Kidney capillary endothelial cell (primary cell): Measurements from ENCODE around the gene RPL7A.

Experiments
- DNase-seq: peaks from one replicate; pipeline ENCODE4 v3.0.0-alpha.2; 2018; ENCODE audit warnings: low spot score

Gene RPL7A

DNA sequence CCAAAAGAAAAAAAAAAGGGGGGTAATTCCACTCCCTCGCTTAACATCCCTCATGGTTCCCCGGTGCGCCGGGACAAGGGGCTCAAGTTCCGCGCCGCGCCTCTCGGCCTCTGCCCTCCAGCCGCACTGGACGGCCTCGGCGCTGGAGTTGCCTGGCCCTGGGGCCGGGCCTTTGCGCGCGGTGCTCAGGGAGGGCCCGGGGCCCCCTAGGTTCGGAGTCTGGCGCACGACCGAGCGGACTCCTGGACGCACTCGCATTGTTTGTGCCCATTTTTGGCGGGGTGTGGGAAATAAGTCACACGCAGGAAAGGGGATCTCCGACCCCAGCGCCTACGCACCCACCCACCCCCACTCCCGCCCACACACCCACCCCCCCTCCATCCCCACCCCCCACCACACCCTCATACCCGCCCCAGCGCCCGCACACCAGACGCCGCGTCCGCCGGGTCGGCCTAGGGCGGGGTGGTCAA is 468 bp upstream of the RPL7A start:
- DNase-seq = no peak

DNA sequence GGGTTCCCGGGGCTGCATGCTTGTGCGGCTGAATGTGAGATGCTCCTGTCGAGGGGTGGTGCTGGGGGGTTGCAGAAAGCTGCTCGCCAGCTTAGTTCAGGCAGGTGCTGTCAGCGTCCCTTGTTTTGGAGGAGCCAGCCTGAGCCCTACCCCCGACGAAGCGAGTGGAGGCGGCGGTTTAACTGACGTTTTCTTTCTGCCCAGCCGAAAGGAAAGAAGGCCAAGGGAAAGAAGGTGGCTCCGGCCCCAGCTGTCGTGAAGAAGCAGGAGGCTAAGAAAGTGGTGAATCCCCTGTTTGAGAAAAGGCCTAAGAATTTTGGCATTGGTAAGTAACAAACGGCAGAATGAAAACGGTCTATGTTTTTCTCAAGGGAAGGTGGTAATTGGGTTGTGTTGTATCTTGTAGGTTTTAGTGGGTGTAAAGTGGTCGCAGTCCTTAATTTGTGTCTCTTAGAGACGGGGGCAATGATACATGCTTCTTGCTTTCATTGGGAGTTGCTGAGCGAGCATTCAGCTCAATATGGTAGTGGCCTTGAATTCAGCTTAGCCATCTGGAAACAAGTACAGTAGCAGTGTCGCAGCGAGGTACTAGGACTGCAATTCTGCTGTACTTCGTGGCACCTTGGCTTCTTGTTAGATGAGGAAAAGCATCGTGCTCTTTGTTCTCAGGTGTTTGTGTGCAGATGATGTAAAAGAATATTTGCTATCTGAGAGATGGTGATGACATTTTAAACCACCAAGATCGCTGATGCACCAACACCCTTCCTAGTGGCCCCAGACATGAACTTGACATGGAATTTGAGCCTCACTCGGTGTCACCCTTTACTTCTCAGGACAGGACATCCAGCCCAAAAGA is 928 bp downstream of the RPL7A start:
- DNase-seq = no peak

DNA sequence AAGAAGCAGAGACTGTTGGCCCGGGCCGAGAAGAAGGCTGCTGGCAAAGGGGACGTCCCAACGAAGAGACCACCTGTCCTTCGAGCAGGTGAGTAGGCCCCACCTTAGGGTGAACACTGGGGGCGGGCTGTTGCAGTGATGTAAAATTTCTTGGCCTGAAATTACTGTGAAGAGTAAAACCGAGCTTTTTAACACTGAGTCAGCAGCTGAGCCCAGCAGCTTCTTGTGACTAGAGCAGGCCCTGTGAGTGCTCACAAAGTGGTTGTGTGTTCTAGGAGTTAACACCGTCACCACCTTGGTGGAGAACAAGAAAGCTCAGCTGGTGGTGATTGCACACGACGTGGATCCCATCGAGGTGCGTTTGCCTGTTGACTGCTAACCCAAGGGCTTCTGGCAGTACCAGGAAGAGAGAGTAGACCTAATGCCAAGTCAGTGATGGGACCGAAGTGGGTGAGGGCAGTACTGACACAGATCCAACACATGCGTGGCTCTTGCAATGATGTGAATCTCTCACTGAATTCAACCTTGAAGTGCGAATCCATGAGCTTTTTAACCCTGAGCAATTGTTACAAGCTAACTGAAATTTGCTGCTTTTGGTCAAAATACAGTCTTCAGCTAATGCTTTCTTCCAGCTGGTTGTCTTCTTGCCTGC is 2.1 kb downstream of the RPL7A start:
- DNase-seq = no peak

DNA sequence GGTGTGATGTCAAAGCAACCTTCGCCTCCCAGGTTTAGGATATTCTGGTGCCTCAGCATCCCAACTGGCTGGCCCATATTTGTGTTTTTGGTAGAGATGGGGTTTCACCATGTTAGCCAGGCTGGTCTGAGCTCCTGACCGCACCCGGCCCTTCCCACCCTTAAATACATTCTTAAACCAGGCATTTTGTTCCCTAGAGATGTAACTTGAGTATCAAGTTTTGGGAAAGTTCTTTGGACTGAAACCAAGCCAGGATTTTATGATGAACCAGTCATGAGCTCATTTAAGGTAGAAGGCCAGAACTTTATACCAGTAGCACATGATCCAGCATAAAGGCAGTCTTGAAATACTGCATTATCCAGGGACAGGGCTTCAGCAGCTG is 3.5 kb downstream of the RPL7A start:
- no peak for DNase-seq

DNA sequence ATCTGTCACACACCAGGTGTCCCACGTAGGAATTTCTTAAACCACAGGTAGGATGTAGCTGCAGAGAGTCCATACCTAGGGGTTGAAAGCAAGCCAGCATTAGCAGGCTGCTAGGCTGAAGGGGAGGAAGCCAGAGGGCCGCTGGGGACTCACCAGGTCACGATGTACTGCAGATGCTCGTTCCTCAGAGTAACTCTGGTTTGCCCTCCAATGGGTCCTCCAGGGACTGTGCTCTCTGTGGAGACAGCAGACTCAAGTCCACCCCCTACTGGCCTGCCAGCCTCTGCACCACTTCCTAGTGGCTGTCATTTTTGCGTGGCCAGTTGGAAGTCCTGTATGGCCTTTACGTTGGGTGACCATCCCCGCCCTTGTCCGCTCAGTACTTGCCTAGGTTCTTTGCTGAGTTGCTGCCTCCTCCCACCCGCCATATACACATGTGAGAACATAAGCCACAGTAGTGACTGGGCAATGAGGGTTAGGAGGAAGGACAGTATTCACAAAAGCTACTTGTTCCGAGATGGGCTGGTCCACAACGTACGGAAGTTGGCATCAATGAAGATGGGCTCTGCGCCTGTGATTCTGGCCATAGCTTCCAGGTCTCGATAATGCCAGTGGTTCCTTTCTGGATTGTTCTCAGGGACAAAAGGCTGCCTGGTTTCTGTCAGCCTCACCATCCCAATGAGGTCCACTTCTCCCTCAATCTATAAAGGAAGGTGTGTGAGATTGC is 4.1 kb downstream of the RPL7A start:
- peak; percentile 63 for DNase-seq

DNA sequence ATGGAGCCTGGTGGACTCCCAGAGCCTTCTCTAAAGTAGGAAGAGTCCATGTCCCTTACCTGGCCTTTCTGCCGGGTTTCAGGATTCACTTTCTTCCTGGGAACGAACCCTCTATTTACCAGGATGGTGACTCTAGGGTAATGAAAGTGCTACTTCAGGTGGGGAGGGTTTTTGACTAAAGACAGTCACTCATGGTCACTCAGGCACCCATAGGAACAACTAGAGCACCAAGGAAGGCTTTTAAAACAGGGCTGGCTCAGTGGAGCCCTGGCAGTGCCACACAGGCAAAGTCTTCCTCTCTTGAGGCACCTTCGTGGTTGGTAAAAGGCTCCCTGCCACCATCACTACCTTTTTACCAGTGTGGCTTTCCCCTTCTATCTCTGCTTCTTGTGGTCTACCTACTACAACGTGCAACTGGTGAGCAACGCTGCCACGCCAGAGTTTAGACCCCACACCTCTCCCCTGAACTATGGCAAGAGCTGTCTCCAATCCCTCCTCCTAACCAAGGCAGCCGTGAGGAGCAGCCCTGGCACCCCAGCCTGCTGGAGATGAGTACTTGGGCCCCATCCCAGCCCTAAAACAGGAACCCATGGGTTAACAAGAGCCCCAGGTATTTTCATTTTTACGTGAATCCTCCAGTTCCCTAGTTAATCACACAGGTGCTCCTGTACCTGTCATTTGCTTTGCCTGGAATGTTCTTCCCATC is 4.8 kb downstream of the RPL7A start:
- no peak for DNase-seq

DNA sequence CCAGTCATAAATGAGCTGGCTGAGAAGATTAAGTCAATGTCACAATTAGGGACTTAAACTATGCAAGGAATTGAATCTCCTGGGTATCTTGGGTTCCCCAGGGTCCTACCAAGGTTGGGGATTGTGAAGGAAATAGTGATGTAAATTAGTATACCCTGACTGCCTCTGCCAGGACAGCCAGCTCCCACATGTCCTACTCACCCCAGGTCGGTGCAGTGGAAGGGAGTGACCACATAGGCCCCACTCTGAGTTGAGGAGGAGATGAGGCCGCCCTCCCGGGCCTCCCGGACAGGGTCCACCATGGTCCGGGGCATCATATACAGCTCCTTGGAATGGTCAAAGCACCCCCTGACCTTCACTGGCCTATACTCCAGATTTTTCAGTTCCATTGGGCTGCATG is 5.5 kb downstream of the RPL7A start:
- DNase-seq = no peak

DNA sequence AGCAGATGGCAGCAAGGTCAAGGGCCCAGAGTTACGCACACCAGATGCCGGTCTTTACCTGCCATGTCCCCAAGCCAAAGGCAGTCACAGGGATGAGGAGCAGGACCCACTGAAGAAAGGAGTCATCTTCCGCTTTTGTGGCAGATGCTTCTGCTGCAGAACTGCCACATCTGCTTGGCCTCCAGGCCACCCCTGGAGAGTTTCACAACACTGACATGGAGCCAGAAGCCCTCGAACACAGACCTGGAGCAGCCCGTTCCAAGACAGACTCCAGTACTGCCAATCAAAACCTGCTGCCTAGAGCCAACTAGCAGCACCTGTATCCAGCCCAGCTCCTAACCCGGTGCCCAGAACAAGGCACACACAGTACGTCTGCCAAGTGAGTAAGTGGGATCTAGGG is 6.7 kb downstream of the RPL7A start:
- DNase-seq = no peak

DNA sequence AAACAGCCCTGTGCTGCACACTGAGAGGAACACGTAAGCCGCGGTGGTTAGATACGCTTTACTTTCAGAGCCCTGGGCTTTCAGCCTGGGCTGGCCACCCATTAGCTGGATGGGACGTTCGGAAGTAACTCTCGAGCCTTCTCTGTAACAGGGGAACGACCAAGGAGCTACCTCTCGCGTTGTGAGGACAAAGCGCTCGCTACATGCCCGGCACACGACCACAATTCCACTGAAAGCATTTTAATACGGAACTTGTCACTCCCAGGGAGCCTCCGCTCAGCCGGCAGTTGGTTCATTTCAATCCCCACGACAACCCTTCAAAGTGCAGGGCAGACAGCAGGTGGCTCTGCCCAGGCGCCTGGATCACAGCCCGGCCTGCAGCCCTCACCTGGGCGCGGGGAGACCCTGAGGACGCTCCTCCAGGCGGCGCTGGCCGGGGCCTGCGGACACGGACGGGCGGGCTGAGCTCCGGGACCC is 7.9 kb downstream of the RPL7A start:
- no peak for DNase-seq

DNA sequence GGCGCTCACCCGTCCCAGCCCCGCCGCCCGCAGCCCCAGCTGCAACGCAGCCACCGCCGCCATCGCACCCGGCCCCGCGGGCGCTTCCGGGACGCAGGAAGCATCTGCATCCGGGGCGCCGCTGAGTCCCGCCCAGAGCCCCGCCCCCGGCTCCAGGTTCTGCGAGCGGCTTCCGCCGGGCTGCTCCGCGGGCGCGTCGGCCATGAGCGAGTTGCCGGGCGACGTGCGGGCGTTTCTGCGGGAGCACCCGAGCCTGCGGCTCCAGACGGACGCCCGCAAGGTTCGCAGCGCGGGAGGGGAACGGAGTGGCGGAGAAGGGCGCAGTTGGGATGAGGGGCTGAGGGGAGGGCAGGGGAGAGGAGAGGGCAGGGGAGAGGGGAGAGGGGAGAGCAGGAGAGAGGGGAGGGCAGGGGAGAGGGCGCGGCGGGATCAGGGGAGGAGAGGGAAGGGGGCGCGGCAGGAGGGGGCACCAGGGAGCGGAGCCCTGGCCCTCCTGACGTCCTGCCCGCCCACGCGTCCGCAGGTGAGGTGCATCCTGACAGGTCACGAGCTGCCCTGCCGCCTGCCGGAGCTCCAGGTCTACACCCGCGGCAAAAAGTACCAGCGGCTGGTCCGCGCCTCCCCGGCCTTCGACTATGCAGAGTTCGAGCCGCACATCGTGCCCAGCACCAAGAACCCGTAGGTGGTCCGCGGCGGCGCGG is 8.5 kb downstream of the RPL7A start, which contains the start of the genes SURF1 and SURF2:
Gene SURF1 (minus strand): TSS at position 97 of the 701 bp plus-strand sequence. CDS start 34 bp downstream, at position 63.
Gene SURF2 (plus strand): TSS at position 160 of the 701 bp plus-strand sequence. CDS start 43 bp downstream, at position 203.
- DNase-seq = peak; percentile 66

DNA sequence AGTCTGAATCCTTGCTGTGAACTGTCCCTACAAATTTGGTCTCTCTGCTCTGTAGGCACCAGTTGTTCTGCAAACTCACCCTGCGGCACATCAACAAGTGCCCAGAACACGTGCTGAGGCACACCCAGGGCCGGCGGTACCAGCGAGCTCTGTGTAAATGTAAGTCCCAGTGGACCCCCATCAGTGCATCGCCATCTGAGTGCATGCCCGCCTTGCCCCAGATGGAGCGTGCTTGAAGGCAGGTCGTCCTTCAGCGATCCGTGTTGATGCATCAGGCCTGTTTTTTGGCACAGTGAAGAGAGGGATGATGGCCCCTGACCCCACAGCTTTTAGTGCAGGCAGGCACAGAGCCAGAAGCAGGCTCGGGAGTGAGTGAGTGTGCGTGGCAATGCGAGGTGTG is 9.6 kb downstream of the RPL7A start:
- DNase-seq = no peak

DNA sequence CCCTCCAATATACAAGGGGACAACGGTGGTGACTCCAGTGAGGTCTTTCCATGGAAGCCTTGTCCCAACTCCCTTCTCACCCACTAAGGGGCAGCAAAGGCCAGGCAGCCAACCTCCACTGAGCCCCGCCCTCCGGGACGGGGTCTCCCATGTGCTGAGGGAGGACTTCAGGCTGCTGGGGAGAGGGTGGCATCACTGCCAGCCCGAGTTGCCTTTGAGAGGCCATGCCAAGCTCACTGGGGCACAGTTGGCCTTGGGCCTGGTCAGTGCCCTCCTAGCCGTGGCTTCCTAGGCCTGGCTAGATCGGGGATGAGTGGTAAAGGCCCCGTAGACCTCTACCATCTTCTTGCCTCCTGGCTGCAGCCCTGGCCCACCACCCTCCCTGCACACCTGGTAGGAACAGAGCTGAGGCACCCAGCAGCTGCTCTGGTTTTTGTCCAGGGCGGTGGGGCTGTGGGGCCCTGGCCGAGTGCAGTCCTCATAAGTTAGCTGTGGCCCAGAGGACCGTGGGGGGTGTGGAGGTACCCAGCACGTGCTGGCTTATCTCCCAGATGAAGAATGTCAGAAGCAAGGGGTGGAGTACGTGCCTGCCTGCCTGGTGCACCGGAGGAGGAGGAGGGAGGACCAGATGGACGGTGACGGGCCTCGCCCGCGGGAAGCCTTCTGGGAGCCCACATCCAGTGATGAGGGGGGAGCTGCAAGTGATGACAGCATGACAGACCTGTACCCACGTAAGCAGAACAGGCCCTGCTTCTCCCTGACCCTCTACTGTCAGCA is 11.6 kb downstream of the RPL7A start:
- DNase-seq = no peak

DNA sequence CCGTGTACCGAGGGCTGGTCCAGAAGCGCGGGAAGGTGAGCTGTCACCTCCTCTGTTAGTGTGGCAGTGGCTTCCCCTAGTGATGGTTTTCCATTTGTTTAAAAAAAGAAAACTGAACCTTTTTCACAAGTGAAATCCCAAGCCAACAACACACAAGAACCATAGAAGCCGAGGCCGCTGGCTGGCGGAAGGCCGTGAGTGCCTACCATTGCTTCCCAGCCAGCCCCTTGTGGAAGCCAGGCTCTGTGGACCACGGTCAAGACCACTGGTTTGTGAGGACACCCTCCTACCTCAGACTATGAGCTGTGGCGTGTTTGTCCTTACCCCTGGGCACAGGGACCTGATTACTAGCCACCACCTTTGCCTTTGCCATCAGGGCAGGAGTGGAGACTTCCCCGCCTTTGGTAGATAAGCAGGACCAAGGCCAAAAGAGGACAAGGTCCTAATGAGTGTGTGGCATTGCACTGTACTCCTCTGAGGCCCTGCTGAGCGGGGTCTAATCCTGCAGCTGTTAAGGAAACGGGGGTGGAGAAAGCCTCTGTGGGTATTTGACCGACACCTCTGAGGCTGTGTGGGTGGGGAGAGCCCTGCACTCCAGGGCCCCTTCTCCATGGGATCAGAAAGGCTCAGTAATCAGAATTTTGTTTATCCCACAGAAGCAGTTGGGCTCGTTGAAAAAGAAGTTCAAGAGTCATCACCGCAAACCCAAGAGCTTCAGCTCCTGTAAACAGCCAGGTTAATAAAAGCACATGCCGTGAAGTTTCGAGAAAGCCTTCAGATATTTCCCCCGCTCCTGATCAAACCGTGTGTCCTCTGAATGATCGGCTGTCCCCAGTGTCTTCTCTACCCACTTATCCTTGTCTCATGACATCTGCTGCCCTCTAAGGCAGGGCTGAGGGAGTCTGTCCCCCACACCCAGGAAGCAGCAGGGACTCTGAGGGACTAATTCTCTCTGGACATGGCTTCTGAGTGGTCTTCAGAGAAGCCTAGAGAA is 12.7 kb downstream of the RPL7A start:
- DNase-seq = no peak

DNA sequence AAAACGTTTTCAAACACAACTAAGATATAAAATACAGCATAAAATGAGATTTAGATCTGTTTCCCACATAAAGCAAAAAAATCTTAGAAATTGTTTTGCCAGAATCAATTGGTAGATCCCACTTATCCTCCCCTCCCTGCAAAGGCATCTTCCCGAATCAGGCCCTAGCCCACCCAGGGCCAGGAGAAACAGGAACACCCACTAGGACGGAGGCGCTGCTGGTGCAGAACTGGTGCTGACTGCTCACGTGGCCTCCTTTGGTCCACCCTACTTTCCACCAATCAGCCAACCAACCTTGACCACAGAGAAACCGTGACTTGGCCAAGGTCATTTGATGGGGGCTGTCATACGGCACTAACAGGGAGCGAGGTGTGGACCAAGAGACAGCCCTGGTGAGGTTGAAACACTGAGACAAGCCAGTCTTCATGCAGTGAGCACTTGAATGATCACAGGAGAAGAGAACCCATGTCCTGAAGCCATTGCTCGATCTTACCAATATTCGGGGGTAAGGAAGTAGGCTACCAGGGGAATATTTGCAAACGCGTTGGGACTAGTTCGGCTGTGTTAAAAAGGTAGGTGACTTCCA is 13.6 kb downstream of the RPL7A start:
- DNase-seq = no peak

DNA sequence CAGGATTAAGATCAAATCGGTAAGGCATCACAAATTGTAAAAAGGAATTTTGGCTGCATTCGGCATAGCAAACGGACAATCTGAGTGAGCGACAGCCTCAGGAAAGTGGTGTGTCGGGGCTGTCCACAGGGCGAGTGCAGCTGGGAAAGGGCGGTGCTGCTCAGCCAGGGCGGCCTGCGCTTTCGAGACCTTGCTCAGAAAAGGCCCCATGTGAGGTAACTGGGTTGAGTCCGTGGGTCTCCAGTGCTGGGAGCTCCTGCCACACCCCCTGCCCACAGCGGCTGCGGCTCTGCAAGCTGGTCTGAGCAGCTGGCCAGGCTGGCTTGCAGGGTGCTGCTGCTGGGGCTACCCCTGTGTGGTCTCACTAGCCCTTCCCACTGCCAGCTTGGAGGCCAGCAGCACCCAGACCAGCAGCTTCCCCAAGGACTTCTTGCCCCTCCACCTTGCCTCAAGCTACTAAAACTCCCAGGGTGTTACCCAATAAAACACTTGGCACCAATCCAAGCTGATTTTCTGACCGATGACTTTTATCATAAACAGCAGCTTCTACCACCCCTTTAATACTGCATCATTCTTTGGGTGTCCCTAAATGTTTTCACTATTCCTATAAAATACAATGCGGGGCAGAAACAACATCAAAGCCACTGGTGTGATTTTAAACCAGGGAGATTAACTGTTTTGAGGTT is 14.5 kb downstream of the RPL7A start:
- no peak for DNase-seq

DNA sequence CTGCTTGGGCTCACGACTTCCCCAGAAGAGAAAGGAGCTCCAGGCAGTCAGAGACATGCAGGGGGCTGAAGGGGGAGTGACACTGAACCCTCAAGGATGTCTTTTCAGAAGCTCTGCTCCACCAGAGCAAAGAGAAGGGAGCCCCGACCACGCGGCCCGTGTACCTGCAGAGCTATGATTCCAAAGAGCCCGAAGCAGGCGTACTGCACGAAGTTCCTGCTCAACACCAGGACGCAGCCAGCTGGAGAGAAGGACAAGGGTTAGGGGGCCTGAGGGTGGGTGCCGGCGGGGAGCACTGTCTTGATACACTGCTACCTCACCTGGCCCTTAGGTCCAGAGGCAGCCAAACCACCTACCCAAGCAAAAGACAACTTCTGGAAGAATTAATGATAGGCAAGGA is 18.4 kb downstream of the RPL7A start:
- DNase-seq = no peak

DNA sequence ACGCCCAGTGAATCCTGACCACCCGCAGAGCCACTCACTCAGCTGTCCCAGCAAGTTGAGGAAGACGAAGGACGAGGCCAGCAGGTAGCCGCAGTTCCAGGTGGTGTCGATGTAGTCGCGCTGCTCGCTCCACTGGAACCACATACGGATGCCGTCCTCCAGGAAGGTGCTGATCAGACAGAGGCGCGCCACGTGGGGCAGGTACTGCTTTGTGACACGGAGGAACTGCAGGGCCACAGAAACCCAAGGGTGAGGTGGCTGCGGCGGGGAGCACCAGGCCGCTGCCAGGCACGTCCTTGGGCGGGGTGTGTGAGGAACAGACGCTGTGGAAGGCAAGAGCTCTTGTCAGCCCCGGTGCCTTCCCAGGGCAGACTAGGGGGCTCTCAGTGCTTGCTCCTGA is 19.2 kb downstream of the RPL7A start:
- DNase-seq = no peak

DNA sequence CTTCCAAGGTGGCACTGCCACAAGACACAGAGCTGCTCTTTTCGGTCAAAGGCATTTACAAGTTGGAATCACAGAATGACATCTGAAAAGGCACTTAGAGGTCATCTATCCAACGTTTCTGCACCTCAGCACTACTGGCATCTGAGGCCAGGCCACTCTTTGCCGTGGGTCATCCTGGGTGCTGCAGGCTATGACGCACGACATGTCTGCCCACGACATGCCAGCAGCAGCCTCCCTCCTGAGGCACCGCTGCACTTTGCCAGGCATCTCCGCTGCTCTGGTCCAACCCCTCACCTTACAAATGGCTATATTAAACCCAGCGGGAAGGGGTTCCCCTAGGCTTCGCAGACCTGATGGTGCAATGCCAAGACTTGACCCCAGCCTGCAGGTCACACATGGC is 19.8 kb downstream of the RPL7A start:
- no peak for DNase-seq
